Colon (tissue), 2 donors: ENCODE measurements around the gene NNAT.
"Not testable (repeated sequence)": the region's sequence is repeated elsewhere in the genome, so short reads cannot be mapped to it uniquely, and the experiment has no call there.

ENCODE experiments used
- FAIRE-seq: peaks from 2 replicates; lab custom pipeline; 2012; peaks lifted over from hg19 to GRCh38; lab: Jason Lieb, UNC
- donor health status: control.
- donor health status: control.

Gene NNAT

GRCh38 chr20:37524859-37525708, 4.0 kb downstream of the NNAT start:
- FAIRE-seq = no peak

- no peak for FAIRE-seq
Observed at GRCh38 chr20:37525810-37526209, 4.8 kb downstream of the NNAT start.

- no peak for FAIRE-seq
Observed at GRCh38 chr20:37526238-37526838, 5.3 kb downstream of the NNAT start.

GRCh38 chr20:37526839-37527637, 6.0 kb downstream of the NNAT start:
- FAIRE-seq = no peak

GRCh38 chr20:37527638-37528445, 6.8 kb downstream of the NNAT start, which contains the start of gene BLCAP:
Gene BLCAP, minus strand, starts transcription at chr20:37527876. Its CDS starts 8,702 bp downstream, at chr20:37519174.
- no peak for FAIRE-seq

- FAIRE-seq = no peak
Observed at GRCh38 chr20:37528446-37529213, 7.6 kb downstream of the NNAT start.

- FAIRE-seq = no peak
Observed at GRCh38 chr20:37529214-37529967, 8.3 kb downstream of the NNAT start.

GRCh38 chr20:37529968-37530600, 9.0 kb downstream of the NNAT start:
- no peak for FAIRE-seq

GRCh38 chr20:37530696-37531095, 9.6 kb downstream of the NNAT start:
- FAIRE-seq = no peak

GRCh38 chr20:37531856-37532255, 10.8 kb downstream of the NNAT start:
- FAIRE-seq = no peak

- no peak for FAIRE-seq
Observed at GRCh38 chr20:37533154-37533715, 12.2 kb downstream of the NNAT start.

GRCh38 chr20:37534401-37535157, 13.5 kb downstream of the NNAT start:
- no peak for FAIRE-seq

GRCh38 chr20:37535443-37536132, 14.5 kb downstream of the NNAT start:
- no peak for FAIRE-seq

- FAIRE-seq = no peak
Observed at GRCh38 chr20:37537505-37537904, 16.5 kb downstream of the NNAT start.

- FAIRE-seq = no peak
Observed at GRCh38 chr20:37538003-37538402, 17.0 kb downstream of the NNAT start.

GRCh38 chr20:37539424-37539823, 18.4 kb downstream of the NNAT start:
- FAIRE-seq = no peak

GRCh38 chr20:37540001-37540400, 19.0 kb downstream of the NNAT start:
- no peak for FAIRE-seq

- FAIRE-seq = not testable (repeated sequence)
Observed at GRCh38 chr20:37540838-37541237, 19.8 kb downstream of the NNAT start.
